Rectal smooth muscle tissue (tissue), 1 donor: ENCODE measurements around the gene ARFIP1.

ENCODE experiments used
- H3K27ac ChIP-seq: one replicate; pipeline ENCODE4 v1.7.0; 2013; ENCODE audit warnings: low read depth, low read length, inconsistent platforms
- H3K27me3 ChIP-seq: one replicate; pipeline ENCODE4 v1.7.0; 2013; ENCODE audit warnings: low read length; ENCODE audit not compliant: control insufficient read depth, insufficient read depth
- H3K36me3 ChIP-seq: one replicate; pipeline ENCODE4 v1.7.0; 2013; ENCODE audit warnings: low read length; ENCODE audit not compliant: control insufficient read depth, insufficient read depth
- H3K4me1 ChIP-seq: one replicate; pipeline ENCODE4 v1.7.0; 2013; ENCODE audit warnings: low read length; ENCODE audit not compliant: control insufficient read depth, insufficient read depth
- H3K4me3 ChIP-seq: one replicate; pipeline ENCODE4 v1.7.0; 2013; ENCODE audit warnings: low read length
- H3K9ac ChIP-seq: one replicate; pipeline ENCODE4 v1.7.0; 2013; ENCODE audit warnings: low read length

Gene ARFIP1

GRCh38 chr4:152938237-152938947 is 158.6 kb downstream of the ARFIP1 start:
- H3K4me3 ChIP-seq, result peak overlapping the region; percentile 65
- H3K36me3 ChIP-seq, result no peaks in the 10 kb centered on the region
- no peak overlapping the region for H3K9ac ChIP-seq
- H3K27me3 ChIP-seq, result no peaks in the 10 kb centered on the region
- H3K4me1 ChIP-seq, result no peaks in the 10 kb centered on the region
- H3K27ac ChIP-seq, result no peak overlapping the region

GRCh38 chr4:152939621-152940020 is 159.9 kb downstream of the ARFIP1 start:
- H3K27me3 ChIP-seq, result no peaks in the 10 kb centered on the region

GRCh38 chr4:152940461-152940860 is 160.7 kb downstream of the ARFIP1 start:
- Histone ChIP-seq H3K27me3 (no peaks in the 10 kb centered on the region), H3K36me3 (no peaks in the 10 kb centered on the region), H3K9ac (no peak overlapping the region), H3K4me3 (no peak overlapping the region), H3K4me1 (no peaks in the 10 kb centered on the region), H3K27ac (no peak overlapping the region)

More at GRCh38 chr4:152939621-152940020, 159.9 kb downstream of the ARFIP1 start:
- H3K9ac ChIP-seq, result no peak overlapping the region
- no peaks in the 10 kb centered on the region for H3K36me3 ChIP-seq
- H3K4me3 ChIP-seq, result no peak overlapping the region
- no peaks in the 10 kb centered on the region for H3K4me1 ChIP-seq
- no peak overlapping the region for H3K27ac ChIP-seq

GRCh38 chr4:152941411-152941810 is 161.7 kb downstream of the ARFIP1 start:
- H3K9ac ChIP-seq, result no peak overlapping the region
- H3K27me3 ChIP-seq, result no peaks in the 10 kb centered on the region

GRCh38 chr4:152942346-152942745 is 162.6 kb downstream of the ARFIP1 start:
- Histone ChIP-seq H3K9ac (no peak overlapping the region), H3K27ac (no peak overlapping the region), H3K4me1 (no peaks in the 10 kb centered on the region), H3K27me3 (no peaks in the 10 kb centered on the region), H3K36me3 (no peaks in the 10 kb centered on the region), H3K4me3 (no peak overlapping the region)

More at GRCh38 chr4:152941411-152941810, 161.7 kb downstream of the ARFIP1 start:
- Histone ChIP-seq H3K4me1 (no peaks in the 10 kb centered on the region), H3K36me3 (no peaks in the 10 kb centered on the region), H3K4me3 (no peak overlapping the region), H3K27ac (no peak overlapping the region)

GRCh38 chr4:152943672-152944071 is 163.9 kb downstream of the ARFIP1 start:
- H3K27ac ChIP-seq, result no peak overlapping the region
- no peaks in the 10 kb centered on the region for H3K27me3 ChIP-seq
- H3K9ac ChIP-seq, result no peak overlapping the region
- H3K36me3 ChIP-seq, result no peaks in the 10 kb centered on the region
- H3K4me1 ChIP-seq, result no peaks in the 10 kb centered on the region
- H3K4me3 ChIP-seq, result no peak overlapping the region

GRCh38 chr4:152944666-152945320 is 165.0 kb downstream of the ARFIP1 start:
- Histone ChIP-seq H3K27me3 (no peaks in the 10 kb centered on the region), H3K27ac (no peak overlapping the region), H3K4me3 (no peak overlapping the region), H3K4me1 (no peaks in the 10 kb centered on the region), H3K36me3 (no peaks in the 10 kb centered on the region), H3K9ac (no peak overlapping the region)

GRCh38 chr4:152945639-152946038 is 165.9 kb downstream of the ARFIP1 start:
- Histone ChIP-seq H3K4me3 (no peak overlapping the region), H3K27ac (no peak overlapping the region), H3K4me1 (no peaks in the 10 kb centered on the region), H3K36me3 (no peaks in the 10 kb centered on the region), H3K9ac (no peak overlapping the region), H3K27me3 (no peaks in the 10 kb centered on the region)

GRCh38 chr4:152946446-152946845 is 166.7 kb downstream of the ARFIP1 start:
- no peak overlapping the region for H3K9ac ChIP-seq
- no peaks in the 10 kb centered on the region for H3K4me1 ChIP-seq
- H3K36me3 ChIP-seq, result no peaks in the 10 kb centered on the region
- H3K27me3 ChIP-seq, result no peaks in the 10 kb centered on the region
- no peak overlapping the region for H3K4me3 ChIP-seq
- no peak overlapping the region for H3K27ac ChIP-seq

- Histone ChIP-seq H3K27me3 (no peaks in the 10 kb centered on the region), H3K36me3 (no peaks in the 10 kb centered on the region), H3K9ac (no peak overlapping the region), H3K4me1 (no peaks in the 10 kb centered on the region), H3K4me3 (no peak overlapping the region), H3K27ac (no peak overlapping the region)
Measured at GRCh38 chr4:152947311-152947710, 167.6 kb downstream of the ARFIP1 start.

- Histone ChIP-seq H3K4me1 (no peaks in the 10 kb centered on the region), H3K4me3 (no peak overlapping the region), H3K27ac (no peak overlapping the region), H3K9ac (no peak overlapping the region), H3K36me3 (no peaks in the 10 kb centered on the region), H3K27me3 (no peaks in the 10 kb centered on the region)
Measured at GRCh38 chr4:152949930-152950329, 170.2 kb downstream of the ARFIP1 start.

GRCh38 chr4:152950402-152951274 is 170.9 kb downstream of the ARFIP1 start:
- Histone ChIP-seq H3K27me3 (no peaks in the 10 kb centered on the region), H3K4me3 (no peak overlapping the region), H3K9ac (no peak overlapping the region), H3K27ac (no peak overlapping the region), H3K36me3 (no peaks in the 10 kb centered on the region), H3K4me1 (no peaks in the 10 kb centered on the region)
